AG09319 (cell line): ENCODE measurements around the gene SFMBT2.

Source experiments
- DNase-seq: peaks from one replicate; pipeline ENCODE4 v3.0.0-alpha.2; 2010; ENCODE audit warnings: low read depth; ENCODE audit errors: extremely low read depth
- TF ChIP-seq, protein P1 (sequence below): IDR thresholded peaks from 2 replicates; pipeline ENCODE4 v1.5.1; 2011; ENCODE audit warnings: low read depth, mild to moderate bottlenecking, inconsistent platforms, low read length, moderate library complexity

The SFMBT2 gene

DNA sequence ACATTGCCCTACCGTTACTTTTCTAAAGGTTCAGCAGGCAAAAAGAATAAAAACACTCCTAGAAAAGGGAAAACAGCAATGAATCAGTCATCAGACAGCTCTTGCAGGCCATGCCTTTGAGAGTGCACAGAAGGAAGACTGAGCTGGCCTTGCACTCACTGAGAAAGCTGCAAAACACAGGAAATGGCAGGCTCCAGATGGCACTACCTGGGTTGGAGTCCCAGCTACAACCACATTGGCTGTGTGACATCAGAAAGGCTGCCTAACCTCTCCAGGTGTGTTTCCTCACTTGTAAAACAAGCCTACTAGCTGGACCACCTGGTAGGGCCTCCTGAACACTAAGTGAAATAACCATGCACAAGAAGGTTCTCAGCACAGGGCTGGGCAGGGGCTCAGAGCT lies 113.7 kb downstream of the SFMBT2 start:
- no peak for DNase-seq
- TF ChIP-seq, protein P1, sequence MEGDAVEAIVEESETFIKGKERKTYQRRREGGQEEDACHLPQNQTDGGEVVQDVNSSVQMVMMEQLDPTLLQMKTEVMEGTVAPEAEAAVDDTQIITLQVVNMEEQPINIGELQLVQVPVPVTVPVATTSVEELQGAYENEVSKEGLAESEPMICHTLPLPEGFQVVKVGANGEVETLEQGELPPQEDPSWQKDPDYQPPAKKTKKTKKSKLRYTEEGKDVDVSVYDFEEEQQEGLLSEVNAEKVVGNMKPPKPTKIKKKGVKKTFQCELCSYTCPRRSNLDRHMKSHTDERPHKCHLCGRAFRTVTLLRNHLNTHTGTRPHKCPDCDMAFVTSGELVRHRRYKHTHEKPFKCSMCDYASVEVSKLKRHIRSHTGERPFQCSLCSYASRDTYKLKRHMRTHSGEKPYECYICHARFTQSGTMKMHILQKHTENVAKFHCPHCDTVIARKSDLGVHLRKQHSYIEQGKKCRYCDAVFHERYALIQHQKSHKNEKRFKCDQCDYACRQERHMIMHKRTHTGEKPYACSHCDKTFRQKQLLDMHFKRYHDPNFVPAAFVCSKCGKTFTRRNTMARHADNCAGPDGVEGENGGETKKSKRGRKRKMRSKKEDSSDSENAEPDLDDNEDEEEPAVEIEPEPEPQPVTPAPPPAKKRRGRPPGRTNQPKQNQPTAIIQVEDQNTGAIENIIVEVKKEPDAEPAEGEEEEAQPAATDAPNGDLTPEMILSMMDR: no peak

DNA sequence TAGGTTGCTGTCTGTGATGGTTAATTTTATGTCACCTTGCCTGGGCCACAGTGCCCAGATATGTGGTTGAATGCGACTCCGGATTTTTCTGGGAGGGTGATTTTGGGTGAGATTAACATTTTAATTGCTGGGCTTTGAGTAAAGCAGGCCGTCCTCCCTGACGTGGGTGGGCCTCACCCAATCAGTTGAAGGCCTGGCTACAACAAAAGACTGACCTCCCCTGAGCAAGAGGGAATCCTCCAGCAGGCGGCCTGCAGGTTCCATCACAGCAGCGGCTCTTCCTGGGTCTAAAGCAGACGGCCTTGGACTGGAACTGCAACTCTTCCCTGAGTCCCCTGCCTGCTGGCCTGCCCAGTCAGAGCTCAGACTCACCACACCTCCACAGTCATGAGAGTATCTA lies 114.2 kb downstream of the SFMBT2 start:
- TF ChIP-seq, protein P1: no peak
- no peak for DNase-seq

DNA sequence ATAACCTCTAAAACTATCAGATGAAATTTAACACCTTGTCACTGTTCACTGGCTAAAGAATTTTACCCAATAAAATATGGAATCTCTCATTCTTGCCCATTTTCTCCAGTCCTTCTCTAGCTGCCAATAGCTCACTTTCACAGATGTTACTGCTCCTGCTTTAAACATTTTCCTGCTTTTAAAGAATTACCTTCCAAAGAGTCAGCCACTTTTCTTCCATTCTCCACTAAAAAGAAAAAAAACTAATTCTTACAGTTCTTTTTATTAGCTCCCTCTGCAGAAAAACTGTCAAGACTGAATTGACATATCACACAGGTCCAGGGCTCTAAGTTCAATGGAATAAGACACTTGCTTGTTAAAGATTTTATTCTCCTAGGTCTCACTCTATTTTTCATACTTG lies 114.8 kb downstream of the SFMBT2 start:
- no peak for DNase-seq
- TF ChIP-seq, protein P1: no peak

DNA sequence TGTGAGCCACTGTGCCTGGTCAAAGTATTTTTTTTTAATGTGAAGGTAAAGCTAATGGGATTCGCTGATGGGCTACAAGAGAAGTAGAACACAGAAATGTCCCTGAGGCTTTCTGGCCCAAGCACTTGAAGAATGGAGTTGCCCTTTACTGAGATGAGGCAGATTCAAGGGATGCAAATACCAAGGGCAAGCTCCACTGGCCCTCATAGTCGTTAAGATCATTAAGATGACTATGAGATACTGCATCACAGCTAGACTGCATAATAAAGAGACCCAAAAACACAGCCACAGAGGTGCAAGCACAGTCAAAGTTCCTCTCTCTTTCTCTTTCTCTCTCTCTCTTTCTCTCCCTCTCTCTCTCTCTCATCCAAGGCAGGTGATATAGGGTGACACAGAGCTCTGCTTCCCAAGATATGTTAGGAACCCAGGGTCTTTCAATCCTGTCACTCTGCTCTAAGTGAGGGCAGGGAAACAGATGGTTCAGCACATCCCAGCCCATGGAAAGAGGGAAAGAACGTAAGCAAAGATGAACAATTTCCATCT lies 117.4 kb downstream of the SFMBT2 start:
- no peak for DNase-seq
- TF ChIP-seq, protein P1: no peak

DNA sequence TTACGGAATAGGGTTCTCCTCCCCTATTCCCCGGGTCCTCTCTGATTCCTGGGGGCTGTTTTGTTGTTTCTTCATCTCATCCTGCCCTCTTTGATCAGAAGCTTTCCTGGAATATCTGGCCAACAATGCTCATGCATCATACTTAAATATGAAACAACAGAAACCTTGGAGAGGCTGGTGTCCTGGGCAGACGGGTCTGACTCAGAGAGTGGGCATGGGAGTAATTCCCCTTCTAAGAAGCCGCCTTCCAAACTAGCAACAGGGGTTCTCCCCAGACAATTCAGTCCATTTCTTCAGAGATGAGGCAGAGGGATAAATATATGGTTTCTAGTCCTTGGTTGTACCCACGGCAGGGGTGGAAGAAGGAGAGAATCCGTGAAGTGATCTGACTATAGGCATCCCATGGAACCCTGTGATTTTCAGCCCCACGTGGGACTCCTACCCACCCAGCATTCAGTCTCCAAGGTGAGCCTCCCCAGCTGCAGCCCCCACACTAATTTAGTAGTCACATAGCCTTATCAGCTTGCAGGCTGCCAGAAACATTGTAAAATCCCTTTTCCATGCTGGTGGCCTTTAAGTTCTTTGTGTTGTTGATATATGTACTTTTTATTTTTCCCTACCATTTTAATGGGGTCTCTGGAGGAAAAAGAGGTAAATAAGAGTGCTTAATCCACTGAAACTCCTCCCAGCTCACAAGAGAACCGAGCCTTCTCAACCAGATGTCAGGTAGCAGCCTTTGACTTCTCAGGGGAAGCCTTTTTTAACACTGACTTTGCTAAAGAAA lies 119.2 kb downstream of the SFMBT2 start:
- TF ChIP-seq, protein P1: no peak
- DNase-seq: no peak

DNA sequence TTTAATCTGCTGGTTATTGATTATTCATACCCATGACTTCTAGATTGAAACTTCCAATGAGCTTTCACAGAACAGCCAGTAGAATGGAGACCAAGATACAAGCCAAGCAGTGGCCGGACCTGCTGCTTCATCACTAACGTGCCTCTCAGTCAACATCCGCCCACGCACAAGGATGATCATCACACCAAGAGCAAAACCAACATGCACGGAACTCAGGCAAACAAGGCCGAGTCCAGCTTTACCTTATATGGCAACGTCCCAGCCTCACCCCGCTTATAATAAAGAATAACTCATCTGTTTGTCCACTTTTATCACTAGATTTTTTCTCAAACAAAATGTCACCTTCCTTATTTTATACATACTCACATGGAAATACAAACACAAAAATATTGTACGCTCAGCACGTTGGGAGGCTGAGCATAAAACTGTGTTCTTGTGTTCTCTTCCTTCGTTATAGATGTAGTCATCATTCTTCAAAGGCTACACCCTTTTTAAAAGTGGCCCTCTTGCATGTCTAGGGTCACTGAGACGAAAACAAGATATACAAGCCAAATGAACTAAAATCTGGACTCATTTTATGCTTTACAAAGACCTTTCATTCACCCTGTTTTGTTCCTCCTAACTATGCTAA lies 122.7 kb downstream of the SFMBT2 start:
- TF ChIP-seq, protein P1: no peak
- DNase-seq: no peak

DNA sequence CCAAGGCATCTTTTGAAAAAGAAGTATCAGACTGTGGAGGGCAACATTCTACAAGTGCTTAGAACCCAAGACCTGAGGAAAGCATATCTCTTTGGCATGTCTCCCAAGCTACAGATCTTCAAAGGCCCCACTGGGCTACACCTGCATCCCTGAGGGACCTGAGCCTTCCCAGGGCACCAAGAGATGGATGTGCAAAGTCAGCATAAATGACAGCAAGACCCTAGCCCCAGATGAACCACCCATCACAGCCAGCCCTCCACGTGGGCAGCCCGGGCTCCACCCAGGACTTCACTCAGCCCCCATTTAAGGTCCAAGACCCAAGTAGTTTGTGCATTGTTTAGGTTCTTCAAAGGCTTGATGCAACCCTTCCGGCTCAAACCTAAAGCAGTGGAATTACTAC lies 123.5 kb downstream of the SFMBT2 start:
- no peak for DNase-seq
- TF ChIP-seq, protein P1: no peak
